Measurements from ENCODE around the gene MBD3.

Gene MBD3

DNA sequence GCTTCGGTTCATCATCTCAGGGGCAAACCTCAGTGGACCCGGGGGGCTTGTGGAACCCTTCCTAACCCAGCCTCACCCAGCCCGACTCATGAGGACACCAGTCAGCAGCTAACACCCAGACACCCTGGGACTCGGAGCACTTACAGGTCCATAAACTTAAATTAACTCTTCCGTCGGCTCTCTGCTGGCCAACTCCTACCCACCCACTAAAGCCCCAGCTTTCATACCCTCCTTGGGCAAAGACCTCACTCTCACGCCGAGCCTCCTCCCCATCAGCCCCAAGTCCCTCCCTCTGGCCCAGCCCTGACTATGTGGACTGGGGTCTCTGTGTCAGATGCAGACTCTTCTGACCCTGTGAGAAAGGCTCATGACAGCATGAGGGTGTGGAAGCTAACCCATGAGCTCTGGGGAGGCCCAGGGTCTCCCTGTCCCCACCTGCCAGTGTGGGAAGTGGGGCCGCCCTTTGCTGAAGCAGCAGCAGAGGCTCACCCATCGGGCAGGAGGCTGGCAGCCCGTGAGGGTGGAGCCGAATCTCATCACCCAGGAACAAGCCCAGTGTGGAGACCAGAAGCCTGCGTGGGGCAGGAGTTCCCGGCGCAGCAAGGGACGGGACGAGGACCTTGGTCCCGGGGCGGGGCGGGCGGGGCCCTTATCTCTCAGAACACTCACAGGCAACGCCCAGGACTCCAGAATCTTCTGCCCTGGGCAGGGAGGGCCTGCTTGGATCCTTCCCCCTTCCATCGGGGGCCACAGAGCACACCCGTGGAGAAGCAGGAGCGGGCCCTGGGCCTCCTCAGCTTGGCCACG, 40.0 kb upstream of the MBD3 start:
- TF ChIP-seq, protein P1, sequence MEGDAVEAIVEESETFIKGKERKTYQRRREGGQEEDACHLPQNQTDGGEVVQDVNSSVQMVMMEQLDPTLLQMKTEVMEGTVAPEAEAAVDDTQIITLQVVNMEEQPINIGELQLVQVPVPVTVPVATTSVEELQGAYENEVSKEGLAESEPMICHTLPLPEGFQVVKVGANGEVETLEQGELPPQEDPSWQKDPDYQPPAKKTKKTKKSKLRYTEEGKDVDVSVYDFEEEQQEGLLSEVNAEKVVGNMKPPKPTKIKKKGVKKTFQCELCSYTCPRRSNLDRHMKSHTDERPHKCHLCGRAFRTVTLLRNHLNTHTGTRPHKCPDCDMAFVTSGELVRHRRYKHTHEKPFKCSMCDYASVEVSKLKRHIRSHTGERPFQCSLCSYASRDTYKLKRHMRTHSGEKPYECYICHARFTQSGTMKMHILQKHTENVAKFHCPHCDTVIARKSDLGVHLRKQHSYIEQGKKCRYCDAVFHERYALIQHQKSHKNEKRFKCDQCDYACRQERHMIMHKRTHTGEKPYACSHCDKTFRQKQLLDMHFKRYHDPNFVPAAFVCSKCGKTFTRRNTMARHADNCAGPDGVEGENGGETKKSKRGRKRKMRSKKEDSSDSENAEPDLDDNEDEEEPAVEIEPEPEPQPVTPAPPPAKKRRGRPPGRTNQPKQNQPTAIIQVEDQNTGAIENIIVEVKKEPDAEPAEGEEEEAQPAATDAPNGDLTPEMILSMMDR (IDR thresholded peaks at IDR 0.05; ENCODE audit: insufficient read depth, missing control alignments): no peak
- DNase-seq (ENCODE audit: insufficient read length, low spot score) (no peak), FAIRE-seq (no peak)

DNA sequence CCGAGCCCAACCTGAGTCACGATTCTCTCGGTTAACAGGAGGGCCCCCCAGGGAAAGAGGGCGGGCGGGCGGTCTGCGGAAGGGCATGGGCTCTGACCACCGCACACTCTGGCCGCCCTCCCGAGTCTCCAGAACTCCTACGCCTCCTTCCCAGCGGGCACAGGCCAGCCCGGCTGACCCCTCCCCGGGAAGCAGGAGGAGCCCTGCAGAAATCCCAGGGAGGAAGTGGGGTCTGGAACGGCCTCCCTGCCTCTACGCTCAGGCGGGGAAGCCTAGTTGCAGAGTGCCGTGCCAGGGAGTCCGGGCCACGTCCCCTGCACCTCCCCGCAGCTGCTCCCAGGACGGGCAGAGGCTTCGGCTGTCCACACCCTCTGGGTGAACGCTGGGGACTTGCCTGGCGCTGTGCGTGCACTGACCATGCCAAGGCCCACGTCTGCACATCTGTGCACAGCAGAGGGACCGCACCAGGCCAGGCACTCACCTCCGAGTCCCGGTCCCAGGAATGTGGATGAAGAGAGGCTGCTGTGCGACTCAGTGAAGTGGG, 39.0 kb upstream of the MBD3 start:
- TF ChIP-seq, protein P1 (IDR thresholded peaks at IDR 0.05; ENCODE audit: insufficient read depth, missing control alignments): no peak
- DNase-seq (ENCODE audit: insufficient read length, low spot score) (no peak), FAIRE-seq (no peak)

DNA sequence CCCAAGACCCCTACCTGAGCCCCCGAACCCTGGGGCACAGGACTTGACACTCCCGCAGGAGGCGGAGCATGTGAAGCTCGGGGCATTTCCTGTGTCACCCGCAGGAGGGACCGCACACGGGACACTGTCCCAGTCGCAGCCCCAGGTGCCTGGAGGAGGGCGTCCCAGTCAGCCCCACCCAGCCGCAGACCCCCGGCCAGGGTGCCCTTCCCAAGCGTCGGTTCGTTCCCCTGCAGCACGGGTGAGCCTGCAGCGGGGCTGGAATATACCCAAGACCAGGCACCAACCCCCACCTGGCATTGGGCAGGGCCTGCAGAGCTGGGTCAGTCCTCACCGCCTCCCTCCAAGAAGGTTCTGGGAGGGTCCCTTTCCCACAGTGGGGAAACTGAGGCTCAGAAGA, 38.1 kb upstream of the MBD3 start:
- DNase-seq (ENCODE audit: insufficient read length, low spot score): no peak
- FAIRE-seq: no peak
- TF ChIP-seq, protein P1 (IDR thresholded peaks at IDR 0.05; ENCODE audit: insufficient read depth, missing control alignments): no peak

DNA sequence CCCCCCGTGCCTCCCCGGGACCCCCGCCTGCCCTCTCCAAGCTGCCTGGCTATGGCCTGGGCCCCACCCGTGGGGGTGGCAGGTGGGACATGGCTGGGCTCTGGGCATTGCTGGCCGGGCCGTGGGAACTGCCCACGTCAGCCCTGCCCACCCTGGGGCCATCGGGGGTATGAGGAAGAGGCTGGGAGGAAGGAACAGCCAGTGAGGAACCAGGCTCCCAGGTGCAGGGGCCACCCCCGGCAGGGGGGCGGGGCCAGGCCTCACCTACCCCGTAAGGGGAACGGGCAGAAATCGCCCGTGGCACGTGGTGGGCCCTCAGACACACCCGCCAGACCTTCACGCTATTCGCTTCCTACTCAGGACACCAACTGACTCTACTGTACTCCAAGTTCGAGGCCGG, 37.3 kb upstream of the MBD3 start:
- TF ChIP-seq, protein P1 (IDR thresholded peaks at IDR 0.05; ENCODE audit: insufficient read depth, missing control alignments): no peak
- no peak for DNase-seq (ENCODE audit: insufficient read length, low spot score)
- FAIRE-seq: no peak

DNA sequence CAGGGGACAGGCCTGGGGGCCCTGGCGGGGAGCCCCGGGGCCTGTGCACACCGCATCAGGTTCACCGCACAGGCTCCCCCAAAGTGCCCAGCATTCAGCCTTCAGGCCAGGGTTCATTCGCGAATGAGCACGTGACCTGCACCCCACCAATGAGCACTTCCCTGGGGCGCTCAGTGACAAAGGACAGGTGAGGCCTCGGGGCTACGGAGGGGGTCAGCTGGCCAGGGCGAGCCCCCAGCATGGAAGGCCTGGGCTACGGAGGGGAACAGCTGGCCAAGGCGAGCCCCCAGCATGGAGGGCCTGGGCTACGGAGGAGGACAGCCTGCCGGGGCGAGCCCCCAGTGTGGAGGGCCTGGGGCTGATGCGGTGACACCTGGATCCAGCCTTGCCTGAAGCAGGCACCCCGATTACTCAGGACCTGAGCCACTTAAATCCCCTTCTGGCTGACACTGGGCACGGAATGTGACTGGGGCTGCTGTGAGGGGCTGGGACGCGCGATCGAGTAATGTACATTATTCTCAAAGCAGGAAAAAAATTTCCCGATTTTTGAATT, 36.7 kb upstream of the MBD3 start:
- DNase-seq (ENCODE audit: insufficient read length, low spot score) (no peak), FAIRE-seq (no peak)
- TF ChIP-seq, protein P1 (IDR thresholded peaks at IDR 0.05; ENCODE audit: insufficient read depth, missing control alignments): no peak

DNA sequence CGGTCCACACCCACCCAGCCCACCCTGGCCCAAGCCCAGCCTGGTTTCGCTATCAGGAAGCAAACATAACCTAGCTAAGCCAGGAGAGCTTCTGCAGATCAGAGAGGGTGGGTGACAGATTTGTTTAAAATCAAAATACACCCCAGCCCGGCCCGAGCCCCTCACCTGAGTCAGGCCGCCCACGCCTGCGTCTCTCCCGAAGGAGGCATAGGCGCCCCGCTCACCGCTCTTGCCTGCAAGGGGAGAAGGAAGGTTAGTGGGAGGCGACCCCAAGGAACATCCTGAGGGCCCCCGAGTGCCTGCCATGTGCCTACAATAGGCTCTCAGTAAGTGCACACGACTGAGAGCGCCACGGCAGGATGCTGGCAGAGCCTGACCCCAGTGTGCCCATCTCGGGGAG, 34.5 kb upstream of the MBD3 start:
- FAIRE-seq (no peak), DNase-seq (ENCODE audit: insufficient read length, low spot score) (no peak)
- TF ChIP-seq, protein P1 (IDR thresholded peaks at IDR 0.05; ENCODE audit: insufficient read depth, missing control alignments): no peak

All from D721Med (cell line).